PFSK-1 (cell line): ENCODE results near the gene SOBP.

ENCODE experiments used
- FOXP2 ChIP-seq: optimal IDR thresholded peaks from 2 replicates; pipeline ENCODE3; 2011; ENCODE audit warnings: borderline replicate concordance, control low read depth, inconsistent platforms; ENCODE audit not compliant: insufficient read depth; ENCODE audit errors: extremely low read length, extremely low read depth
- POLR2AphosphoS5 ChIP-seq: IDR thresholded peaks from 2 replicates; pipeline ENCODE4 v1.6.1; 2012; ENCODE audit warnings: low read depth, mild to moderate bottlenecking, control low read depth, low read length, moderate library complexity
- SIN3A ChIP-seq: IDR thresholded peaks from 2 replicates; pipeline ENCODE4 v1.6.1; 2012; ENCODE audit warnings: mild to moderate bottlenecking, low read length, moderate library complexity, borderline replicate concordance; ENCODE audit not compliant: insufficient read depth
- TAF1 ChIP-seq: IDR thresholded peaks from 2 replicates; pipeline ENCODE4 v1.6.1; 2012; ENCODE audit warnings: low read length, control low read depth, borderline replicate concordance; ENCODE audit not compliant: insufficient read depth
- TF ChIP-seq, protein P1 (sequence below), 2 experiments: IDR thresholded peaks; 2 replicates each; pipeline versions ENCODE4 v1.6.1 to v1.8.0; 2011 to 2012; ENCODE audit warnings: low read depth in 2 of 2, low read length in 2 of 2, control low read depth in 1 of 2, inconsistent platforms in 1 of 2, mild to moderate bottlenecking in 1 of 2, moderate library complexity in 1 of 2; ENCODE audit not compliant: insufficient read depth in 1 of 2

The SOBP gene

DNA sequence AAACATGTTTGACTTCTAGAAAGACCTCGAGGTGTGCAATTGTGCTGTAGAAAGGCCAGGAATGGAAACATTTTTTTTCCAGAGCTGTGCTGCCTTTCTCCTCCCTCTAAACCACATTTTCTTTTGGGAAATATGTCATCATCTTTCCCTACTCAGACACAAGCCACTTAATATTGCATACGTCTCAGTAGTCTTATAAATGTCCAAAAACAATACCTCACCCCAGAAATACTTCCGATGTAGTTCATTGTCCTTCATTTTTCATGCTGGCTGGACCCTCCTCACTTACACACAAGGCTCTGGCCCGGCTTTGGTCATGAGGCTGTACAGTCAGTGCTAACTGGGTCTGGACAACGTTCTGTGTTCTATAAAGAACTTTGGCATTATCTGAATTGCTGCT, 207.8 kb downstream of the SOBP start:
- TF ChIP-seq SIN3A = no peak
- no peak for TF ChIP-seq FOXP2

DNA sequence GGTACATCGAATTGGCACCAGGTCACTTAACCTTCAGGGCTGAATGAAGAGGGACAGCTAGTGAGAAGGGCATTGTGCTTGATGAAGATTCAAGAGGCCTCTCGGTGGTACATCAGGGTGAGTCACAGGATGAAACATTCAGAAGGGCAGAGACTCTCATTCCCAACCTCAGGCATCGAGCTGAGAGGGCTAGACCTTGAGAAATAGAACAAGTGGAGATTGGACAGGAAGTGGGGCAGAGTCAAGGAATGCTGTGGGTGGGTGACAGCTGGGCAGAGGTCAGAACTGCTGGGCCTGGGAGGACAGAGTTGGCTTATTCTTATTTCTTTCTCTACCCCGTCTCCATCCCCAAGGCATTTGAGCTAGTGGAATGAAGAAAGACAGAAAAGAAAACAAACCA, 208.2 kb downstream of the SOBP start:
- TF ChIP-seq SIN3A (no peak), FOXP2 (no peak), POLR2AphosphoS5 (no peak), TAF1 (no peak)
- TF ChIP-seq, protein P1, sequence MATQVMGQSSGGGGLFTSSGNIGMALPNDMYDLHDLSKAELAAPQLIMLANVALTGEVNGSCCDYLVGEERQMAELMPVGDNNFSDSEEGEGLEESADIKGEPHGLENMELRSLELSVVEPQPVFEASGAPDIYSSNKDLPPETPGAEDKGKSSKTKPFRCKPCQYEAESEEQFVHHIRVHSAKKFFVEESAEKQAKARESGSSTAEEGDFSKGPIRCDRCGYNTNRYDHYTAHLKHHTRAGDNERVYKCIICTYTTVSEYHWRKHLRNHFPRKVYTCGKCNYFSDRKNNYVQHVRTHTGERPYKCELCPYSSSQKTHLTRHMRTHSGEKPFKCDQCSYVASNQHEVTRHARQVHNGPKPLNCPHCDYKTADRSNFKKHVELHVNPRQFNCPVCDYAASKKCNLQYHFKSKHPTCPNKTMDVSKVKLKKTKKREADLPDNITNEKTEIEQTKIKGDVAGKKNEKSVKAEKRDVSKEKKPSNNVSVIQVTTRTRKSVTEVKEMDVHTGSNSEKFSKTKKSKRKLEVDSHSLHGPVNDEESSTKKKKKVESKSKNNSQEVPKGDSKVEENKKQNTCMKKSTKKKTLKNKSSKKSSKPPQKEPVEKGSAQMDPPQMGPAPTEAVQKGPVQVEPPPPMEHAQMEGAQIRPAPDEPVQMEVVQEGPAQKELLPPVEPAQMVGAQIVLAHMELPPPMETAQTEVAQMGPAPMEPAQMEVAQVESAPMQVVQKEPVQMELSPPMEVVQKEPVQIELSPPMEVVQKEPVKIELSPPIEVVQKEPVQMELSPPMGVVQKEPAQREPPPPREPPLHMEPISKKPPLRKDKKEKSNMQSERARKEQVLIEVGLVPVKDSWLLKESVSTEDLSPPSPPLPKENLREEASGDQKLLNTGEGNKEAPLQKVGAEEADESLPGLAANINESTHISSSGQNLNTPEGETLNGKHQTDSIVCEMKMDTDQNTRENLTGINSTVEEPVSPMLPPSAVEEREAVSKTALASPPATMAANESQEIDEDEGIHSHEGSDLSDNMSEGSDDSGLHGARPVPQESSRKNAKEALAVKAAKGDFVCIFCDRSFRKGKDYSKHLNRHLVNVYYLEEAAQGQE (IDR thresholded peaks at IDR 0.05; ENCODE audit: insufficient read depth in 1 of 2, low read depth in 2 of 2, low read length in 2 of 2) = no peak

DNA sequence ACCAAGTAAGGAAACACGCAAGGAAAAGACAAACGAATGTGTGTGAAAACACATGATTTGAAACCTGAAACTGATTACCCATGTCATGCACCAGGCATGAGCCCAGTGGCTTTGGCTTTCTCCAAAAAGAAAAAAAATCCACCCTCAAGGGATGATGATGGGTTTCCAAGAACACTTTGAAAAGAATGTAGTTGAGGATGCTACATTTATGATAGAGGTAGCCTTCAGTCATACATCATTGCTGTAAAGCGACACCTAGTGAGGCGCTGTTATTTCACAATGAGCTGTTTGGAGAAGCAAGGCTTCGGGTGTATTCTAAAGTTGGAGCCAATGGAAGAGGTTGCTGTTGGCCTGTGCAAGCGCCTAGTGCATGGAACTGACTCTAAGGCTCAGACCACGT, 209.3 kb downstream of the SOBP start:
- TF ChIP-seq, protein P1 (IDR thresholded peaks at IDR 0.05; ENCODE audit: insufficient read depth in 1 of 2, low read depth in 2 of 2, low read length in 2 of 2) = no peak
- no peak for TF ChIP-seq POLR2AphosphoS5
- TF ChIP-seq SIN3A = no peak
- no peak for TF ChIP-seq TAF1
- no peak for TF ChIP-seq FOXP2

DNA sequence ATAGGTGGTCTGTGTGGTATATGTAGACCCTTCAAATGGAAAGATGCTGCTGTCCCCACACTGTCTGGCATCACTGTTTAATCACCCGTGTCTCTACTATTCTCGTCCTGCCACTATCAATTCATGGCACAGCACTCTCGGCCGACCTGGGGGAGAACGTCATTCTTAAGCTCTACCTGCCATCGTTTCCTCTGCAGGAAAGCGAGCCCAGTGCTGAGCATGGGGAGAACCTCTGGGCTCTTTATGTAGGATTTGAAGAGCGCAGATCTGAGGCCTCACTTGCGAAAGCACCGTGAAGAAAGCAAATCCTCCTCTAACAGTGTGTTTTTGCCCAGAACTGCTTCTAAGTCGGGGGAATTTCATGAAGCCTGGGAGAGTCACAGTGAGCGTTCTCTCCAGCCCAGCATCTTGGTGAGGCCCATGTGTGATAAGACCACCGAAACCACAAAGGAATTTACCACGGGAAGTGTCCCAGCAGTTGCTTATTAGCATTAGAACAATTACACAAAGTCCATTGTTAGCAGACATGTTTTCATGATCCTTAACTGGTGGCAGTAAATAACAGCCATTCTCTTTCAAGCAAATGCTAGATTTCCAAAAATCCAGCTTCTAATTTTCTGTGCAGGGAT, 209.9 kb downstream of the SOBP start:
- TF ChIP-seq POLR2AphosphoS5 (no peak), SIN3A (no peak), FOXP2 (no peak), TAF1 (no peak)
- TF ChIP-seq, protein P1 (IDR thresholded peaks at IDR 0.05; ENCODE audit: insufficient read depth in 1 of 2, low read depth in 2 of 2, low read length in 2 of 2) = no peak

DNA sequence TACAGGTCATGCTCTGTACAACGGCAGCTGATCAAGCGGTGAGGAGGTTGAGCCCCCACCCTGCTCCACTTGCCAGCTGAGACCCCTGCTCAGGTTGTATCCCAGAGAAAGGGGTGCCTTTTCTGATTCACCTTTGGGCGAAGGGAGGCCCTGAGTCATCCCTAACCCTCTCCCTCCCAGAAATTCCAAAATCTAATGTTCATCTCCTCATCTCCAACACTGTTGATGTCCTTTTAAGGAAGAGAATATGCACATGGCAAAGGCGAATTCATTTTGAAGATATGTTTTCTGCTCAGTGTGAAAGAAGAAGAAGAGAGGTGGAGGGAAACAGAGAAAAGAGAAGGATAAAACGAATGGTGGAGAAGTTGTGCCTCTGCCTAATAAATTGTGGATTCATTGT, 213.7 kb downstream of the SOBP start:
- no peak for TF ChIP-seq POLR2AphosphoS5
- no peak for TF ChIP-seq FOXP2
- TF ChIP-seq TAF1 = no peak
- TF ChIP-seq SIN3A = no peak
- TF ChIP-seq, protein P1 (IDR thresholded peaks at IDR 0.05; ENCODE audit: insufficient read depth in 1 of 2, low read depth in 2 of 2, low read length in 2 of 2) = no peak
